MG63 (cell line): ENCODE measurements around the gene KCNMA1. TPM values are rescaled to one million over a fixed set of nuclear protein-coding genes. Genes with fewer than 3 reads are reported as not detected.
"Not testable (repeated sequence)": the region's sequence is repeated elsewhere in the genome, so short reads cannot be mapped to it uniquely, and the experiment has no call there.

ENCODE experiments used
- DNase-seq: peaks from one replicate; pipeline ENCODE4 v3.0.0-alpha.2; 2020
- H3K27me3 ChIP-seq: fragments of 250-450 bp; sonication (Bioruptor Pico); 2 replicates; pipeline ENCODE4 v1.5.1; 2020; ENCODE audit warnings: mild to moderate bottlenecking, moderate library complexity
- H3K36me3 ChIP-seq: fragments of 250-450 bp; sonication (Bioruptor Pico); 2 replicates; pipeline ENCODE4 v1.5.1; 2020; ENCODE audit warnings: mild to moderate bottlenecking, moderate library complexity
- H3K4me3 ChIP-seq: fragments of 250-450 bp; sonication (Bioruptor Pico); 2 replicates; pipeline ENCODE4 v1.5.1; 2020; ENCODE audit warnings: mild to moderate bottlenecking, moderate library complexity
- H3K9me3 ChIP-seq: fragments of 250-450 bp; sonication (Bioruptor Pico); 2 replicates; pipeline ENCODE4 v1.5.1; 2020; ENCODE audit warnings: mild to moderate bottlenecking, moderate library complexity
- total RNA-seq: library from RNA; depleted of rRNA; stranded (reverse); fragments of >200 nt; shearing (Covaris generic); gene quantifications from 2 replicates; pipeline ENCODE4 v1.2.3, GENCODE V29; 2014; ENCODE audit warnings: low replicate concordance

KCNMA1 gene
- total RNA-seq, 1 experiment from 2014 or later, result 40.8 TPM

- DNase-seq, result no peak
- Histone ChIP-seq H3K36me3 (0 out of 2 replicates have a peak, but pooled peaks cover 4% of the 10 kb centered on the region), H3K9me3 (no peaks in the 10 kb centered on the region), H3K27me3 (no peaks in the 10 kb centered on the region), H3K4me3 (no peak overlapping the region)
These were observed 34.6 kb downstream of the KCNMA1 start for GRCh38 chr10:77602913-77603533.

GRCh38 chr10:77602231-77602912 is 35.2 kb downstream of the KCNMA1 start:
- H3K4me3 ChIP-seq, result no peak overlapping the region
- no peaks in the 10 kb centered on the region for H3K27me3 ChIP-seq
- 0 out of 2 replicates have a peak, but pooled peaks cover 4% of the 10 kb centered on the region for H3K36me3 ChIP-seq
- peak; percentile 33 for DNase-seq
- no peaks in the 10 kb centered on the region for H3K9me3 ChIP-seq

GRCh38 chr10:77601488-77601887 is 36.1 kb downstream of the KCNMA1 start:
- Histone ChIP-seq H3K9me3 (no peaks in the 10 kb centered on the region), H3K4me3 (no peak overlapping the region), H3K27me3 (no peaks in the 10 kb centered on the region), H3K36me3 (0 out of 2 replicates have a peak, but pooled peaks cover 2% of the 10 kb centered on the region)
- peak; percentile 38 for DNase-seq

GRCh38 chr10:77600640-77601039 is 37.0 kb downstream of the KCNMA1 start:
- no peak for DNase-seq
- H3K4me3 ChIP-seq, result no peak overlapping the region

GRCh38 chr10:77599651-77600050 is 38.0 kb downstream of the KCNMA1 start:
- H3K27me3 ChIP-seq, result no peaks in the 10 kb centered on the region
- H3K4me3 ChIP-seq, result no peak overlapping the region
- no peak for DNase-seq
- no peaks in the 10 kb centered on the region for H3K9me3 ChIP-seq
- H3K36me3 ChIP-seq, result 0 out of 2 replicates have a peak, but pooled peaks cover 2% of the 10 kb centered on the region

More at GRCh38 chr10:77600640-77601039, 37.0 kb downstream of the KCNMA1 start:
- no peaks in the 10 kb centered on the region for H3K9me3 ChIP-seq
- no peaks in the 10 kb centered on the region for H3K27me3 ChIP-seq
- 0 out of 2 replicates have a peak, but pooled peaks cover 2% of the 10 kb centered on the region for H3K36me3 ChIP-seq

- 0 out of 2 replicates have a peak, but pooled peaks cover 2% of the 10 kb centered on the region for H3K36me3 ChIP-seq
- no peaks in the 10 kb centered on the region for H3K27me3 ChIP-seq
- H3K9me3 ChIP-seq, result no peaks in the 10 kb centered on the region
- DNase-seq, result no peak
- no peak overlapping the region for H3K4me3 ChIP-seq
These were observed 39.0 kb downstream of the KCNMA1 start for GRCh38 chr10:77598606-77599005.

GRCh38 chr10:77597560-77597959 is 40.0 kb downstream of the KCNMA1 start:
- Histone ChIP-seq H3K4me3 (no peak overlapping the region), H3K27me3 (no peaks in the 10 kb centered on the region), H3K9me3 (no peaks in the 10 kb centered on the region), H3K36me3 (no peaks in the 10 kb centered on the region)
- DNase-seq, result no peak

GRCh38 chr10:77594471-77594783 is 43.2 kb downstream of the KCNMA1 start:
- no peak overlapping the region for H3K4me3 ChIP-seq
- no peaks in the 10 kb centered on the region for H3K9me3 ChIP-seq
- no peak for DNase-seq
- peaks cover 4% of the 10 kb centered on the region for H3K36me3 ChIP-seq
- H3K27me3 ChIP-seq, result no peaks in the 10 kb centered on the region

GRCh38 chr10:77593771-77594470 is 43.7 kb downstream of the KCNMA1 start:
- H3K9me3 ChIP-seq, result no peaks in the 10 kb centered on the region

GRCh38 chr10:77592946-77593636 is 44.5 kb downstream of the KCNMA1 start:
- H3K27me3 ChIP-seq, result no peaks in the 10 kb centered on the region

More at GRCh38 chr10:77593771-77594470, 43.7 kb downstream of the KCNMA1 start:
- Histone ChIP-seq H3K36me3 (peaks cover 9% of the 10 kb centered on the region), H3K4me3 (no peak overlapping the region), H3K27me3 (no peaks in the 10 kb centered on the region)
- DNase-seq, result no peak

GRCh38 chr10:77592510-77592909 is 45.1 kb downstream of the KCNMA1 start:
- H3K27me3 ChIP-seq, result no peaks in the 10 kb centered on the region
- no peaks in the 10 kb centered on the region for H3K9me3 ChIP-seq
- H3K4me3 ChIP-seq, result no peak overlapping the region
- DNase-seq, result no peak
- peaks cover 11% of the 10 kb centered on the region for H3K36me3 ChIP-seq

More at GRCh38 chr10:77592946-77593636, 44.5 kb downstream of the KCNMA1 start:
- H3K4me3 ChIP-seq, result no peak overlapping the region
- DNase-seq, result peak; percentile 96
- H3K9me3 ChIP-seq, result no peaks in the 10 kb centered on the region
- H3K36me3 ChIP-seq, result peaks cover 11% of the 10 kb centered on the region

- Histone ChIP-seq H3K9me3 (no peaks in the 10 kb centered on the region), H3K27me3 (no peaks in the 10 kb centered on the region), H3K36me3 (peaks cover 11% of the 10 kb centered on the region), H3K4me3 (no peak overlapping the region)
- no peak for DNase-seq
These were observed 46.2 kb downstream of the KCNMA1 start for GRCh38 chr10:77591238-77591880.

GRCh38 chr10:77590344-77591237 is 47.0 kb downstream of the KCNMA1 start:
- peak; percentile 66 for DNase-seq

GRCh38 chr10:77589703-77590102 is 47.9 kb downstream of the KCNMA1 start:
- DNase-seq, H3K9me3 ChIP-seq, H3K27me3 ChIP-seq, H3K4me3 ChIP-seq: not testable (repeated sequence)
- peaks cover 17% of the 10 kb centered on the region for H3K36me3 ChIP-seq

More at GRCh38 chr10:77590344-77591237, 47.0 kb downstream of the KCNMA1 start:
- Histone ChIP-seq H3K27me3 (no peaks in the 10 kb centered on the region), H3K36me3 (peaks cover 16% of the 10 kb centered on the region), H3K9me3 (no peaks in the 10 kb centered on the region), H3K4me3 (no peak overlapping the region)

GRCh38 chr10:77588886-77589285 is 48.7 kb downstream of the KCNMA1 start:
- no peak for DNase-seq
- no peak overlapping the region for H3K4me3 ChIP-seq
- no peaks in the 10 kb centered on the region for H3K9me3 ChIP-seq
- H3K36me3 ChIP-seq, result peaks cover 17% of the 10 kb centered on the region
- H3K27me3 ChIP-seq, result no peaks in the 10 kb centered on the region
